Measurements from ENCODE around the gene DGKI.

Gene DGKI

GRCh38 chr7:137656227-137656849, 190.4 kb downstream of the DGKI start:
- peak; percentile 46 to 61 (median 47) for DNase-seq (ENCODE audit: low read depth in 3 of 3)

- no peak for DNase-seq (ENCODE audit: low read depth in 3 of 3)
Observed at GRCh38 chr7:137655804-137656203, 191.0 kb downstream of the DGKI start.

GRCh38 chr7:137652721-137653120, 194.1 kb downstream of the DGKI start:
- DNase-seq (ENCODE audit: low read depth in 3 of 3) = no peak

- no peak for DNase-seq (ENCODE audit: low read depth in 3 of 3)
Observed at GRCh38 chr7:137647905-137648565, 198.7 kb downstream of the DGKI start.

GRCh38 chr7:137642472-137642871, 204.3 kb downstream of the DGKI start:
- no peak for DNase-seq (ENCODE audit: low read depth in 3 of 3)

- DNase-seq (ENCODE audit: low read depth in 3 of 3) = no peak
Observed at GRCh38 chr7:137642031-137642430, 204.7 kb downstream of the DGKI start.

GRCh38 chr7:137636376-137636775, 210.4 kb downstream of the DGKI start:
- no peak for DNase-seq (ENCODE audit: low read depth in 3 of 3)

GRCh38 chr7:137635874-137636273, 210.9 kb downstream of the DGKI start:
- DNase-seq (ENCODE audit: low read depth in 3 of 3) = no peak

GRCh38 chr7:137635132-137635531, 211.6 kb downstream of the DGKI start:
- DNase-seq (ENCODE audit: low read depth in 3 of 3) = no peak

GRCh38 chr7:137634356-137634755, 212.4 kb downstream of the DGKI start:
- DNase-seq (ENCODE audit: low read depth in 3 of 3) = no peak

- no peak for DNase-seq (ENCODE audit: low read depth in 3 of 3)
Observed at GRCh38 chr7:137633133-137633532, 213.6 kb downstream of the DGKI start.

- no peak for DNase-seq (ENCODE audit: low read depth in 3 of 3)
Observed at GRCh38 chr7:137628216-137628615, 218.6 kb downstream of the DGKI start.

- DNase-seq (ENCODE audit: low read depth in 3 of 3) = peak in 2 of 3 donors; percentile 4 to 21
Observed at GRCh38 chr7:137626469-137627067, 220.2 kb downstream of the DGKI start.

- no peak for DNase-seq (ENCODE audit: low read depth in 3 of 3)
Observed at GRCh38 chr7:137625197-137625596, 221.6 kb downstream of the DGKI start.

GRCh38 chr7:137619181-137619580, 227.6 kb downstream of the DGKI start:
- no peak for DNase-seq (ENCODE audit: low read depth in 3 of 3)

- DNase-seq (ENCODE audit: low read depth in 3 of 3) = no peak
Observed at GRCh38 chr7:137618748-137619147, 228.0 kb downstream of the DGKI start.

GRCh38 chr7:137613006-137613525, 233.7 kb downstream of the DGKI start:
- DNase-seq (ENCODE audit: low read depth in 3 of 3) = no peak

- no peak for DNase-seq (ENCODE audit: low read depth in 3 of 3)
Observed at GRCh38 chr7:137611606-137612005, 235.2 kb downstream of the DGKI start.

- no peak for DNase-seq (ENCODE audit: low read depth in 3 of 3)
Observed at GRCh38 chr7:137609500-137609899, 237.3 kb downstream of the DGKI start.

GRCh38 chr7:137606061-137606674, 240.6 kb downstream of the DGKI start:
- DNase-seq (ENCODE audit: low read depth in 3 of 3) = no peak

- DNase-seq (ENCODE audit: low read depth in 3 of 3) = no peak
Observed at GRCh38 chr7:137603043-137603442, 243.7 kb downstream of the DGKI start.

GRCh38 chr7:137601642-137602041, 245.1 kb downstream of the DGKI start:
- DNase-seq (ENCODE audit: low read depth in 3 of 3) = no peak

- no peak for DNase-seq (ENCODE audit: low read depth in 3 of 3)
Observed at GRCh38 chr7:137597856-137598255, 248.9 kb downstream of the DGKI start.
